Spleen (tissue), 11 donors: ENCODE data around the gene ATF1. TPM values are rescaled to one million over a fixed set of nuclear protein-coding genes. Genes with fewer than 3 reads are reported as not detected.

Source experiments
- DNase-seq: peaks from one replicate; pipeline ENCODE4 v3.0.0-alpha.2; 2020
- H3K27ac ChIP-seq, 8 donors: fragments of 200-600 bp; sonication (generic) in 7 of 8; 1 replicate in 4 of 8; 2 replicates in 4 of 8; pipeline versions ENCODE4 v1.5.0 to v1.8.0; 2016 to 2021; ENCODE audit warnings: inconsistent platforms in 4 of 8, mild to moderate bottlenecking in 4 of 8, moderate library complexity in 1 of 8
- H3K27me3 ChIP-seq, 7 donors: fragments of 200-600 bp; sonication (generic) in 6 of 7; replicated peaks in 1 of 7; 1 replicate in 4 of 7; 2 replicates in 3 of 7; pipeline versions ENCODE4 v1.5.0 to v1.8.0; 2016 to 2021; ENCODE audit warnings: inconsistent platforms in 3 of 7, mild to moderate bottlenecking in 1 of 7
- H3K36me3 ChIP-seq, 6 donors: fragments of 200-600 bp; sonication (generic) in 5 of 6; 1 replicate in 4 of 6; 2 replicates in 2 of 6; pipeline versions ENCODE4 v1.5.0 to v1.8.0; 2016 to 2021; ENCODE audit warnings: inconsistent platforms in 2 of 6
- H3K4me1 ChIP-seq, 6 donors: fragments of 200-600 bp; sonication (generic) in 5 of 6; 1 replicate in 3 of 6; 2 replicates in 3 of 6; pipeline versions ENCODE4 v1.5.0 to v1.8.0; 2016 to 2021; ENCODE audit warnings: inconsistent platforms in 3 of 6
- H3K4me3 ChIP-seq, 8 donors: fragments of 200-600 bp; sonication (generic) in 7 of 8; 1 replicate in 4 of 8; 2 replicates in 4 of 8; pipeline versions ENCODE4 v1.5.0 to v1.8.0; 2016 to 2021; ENCODE audit warnings: inconsistent platforms in 4 of 8, mild to moderate bottlenecking in 4 of 8, moderate library complexity in 2 of 8
- H3K9me3 ChIP-seq, 8 donors: fragments of 200-600 bp; sonication (generic) in 7 of 8; 1 replicate in 4 of 8; 2 replicates in 4 of 8; pipeline versions ENCODE4 v1.5.0 to v1.8.0; 2016 to 2021; ENCODE audit warnings: inconsistent platforms in 4 of 8
- CTCF ChIP-seq, 11 experiments: fragments of 200-600 bp in 7 of 11; fragments of 450-650 bp in 4 of 11; sonication (generic) in 4 of 11; IDR thresholded peaks in 8 of 11; conservative IDR thresholded peaks in 3 of 11; 1 replicate in 7 of 11; 2 replicates in 4 of 11; pipeline versions ENCODE4 v1.4.0 to v1.8.0; 2016 to 2021; ENCODE audit warnings: antibody characterized with exemption in 11 of 11, inconsistent platforms in 4 of 11, mild to moderate bottlenecking in 1 of 11
- POLR2A ChIP-seq, 3 donors: fragments of 450-650 bp; IDR thresholded peaks; one replicate each; pipeline ENCODE4 v1.5.1; 2017; ENCODE audit warnings: antibody characterized with exemption in 3 of 3, mild to moderate bottlenecking in 1 of 3
- POLR2AphosphoS5 ChIP-seq, 3 donors: sonication (generic); formaldehyde crosslinking; IDR thresholded peaks; one replicate each; pipeline ENCODE4 v1.5.1; 2017; ENCODE audit warnings: antibody characterized with exemption in 3 of 3
- whole genome bisulfite sequencing, 5 donors: extraction: QIAGEN DNeasy Blood & Tissue Kit in 3 of 5; methylation state at CpG; one replicate each; pipeline versions ENCODE4 v1.1.5 to v1.1.7; 2013 to 2018; 5-methylcytosine and 5-hydroxymethylcytosine counted together
- intact Hi-C: fragments of 100-400 bp; cut with DNase I; formaldehyde crosslinking; loops from one replicate; pipeline ENCODE4 v1.15.0; 2023; ENCODE audit warnings: low total_unique reads
- polyA plus RNA-seq, 3 donors: library from polyadenylated mRNA; stranded (reverse); fragments of 200-250 nt; gene quantifications; one replicate each; pipeline ENCODE4 v1.2.1, GENCODE V29; 2013
- total RNA-seq, 7 donors: library from RNA; depleted of rRNA in 3 of 7; stranded (reverse); fragments of >200 nt in 3 of 7; fragmentation: NEBNext Ultra II Directional in 4 of 7; extraction: Animal tissue kit (Norgen Biotek cat#: 25700) in 4 of 7; gene quantifications; one replicate each; pipeline versions ENCODE4 v1.1.0 to v1.2.1, GENCODE V29; 2016 to 2021
- donor health status: healthy with polysubstance abuse.
- donor health status: DM: no; HTN: no; CAD: no; lungs with moderate emphysema.
- donor health status: DM: no; HTN: no; CAD: no.
- donor health status: Bipolar disorder and iron deficiency.
- donor health status: healthy.
- donor health status: DM: no; HTN: no; CAD: no.
- donor health status: DM: yes; HTN: yes; CAD: no.

Gene ATF1
- total and polyA plus RNA-seq, 10 donors = 10.3 to 41.7 (median 18.8) TPM

DNA sequence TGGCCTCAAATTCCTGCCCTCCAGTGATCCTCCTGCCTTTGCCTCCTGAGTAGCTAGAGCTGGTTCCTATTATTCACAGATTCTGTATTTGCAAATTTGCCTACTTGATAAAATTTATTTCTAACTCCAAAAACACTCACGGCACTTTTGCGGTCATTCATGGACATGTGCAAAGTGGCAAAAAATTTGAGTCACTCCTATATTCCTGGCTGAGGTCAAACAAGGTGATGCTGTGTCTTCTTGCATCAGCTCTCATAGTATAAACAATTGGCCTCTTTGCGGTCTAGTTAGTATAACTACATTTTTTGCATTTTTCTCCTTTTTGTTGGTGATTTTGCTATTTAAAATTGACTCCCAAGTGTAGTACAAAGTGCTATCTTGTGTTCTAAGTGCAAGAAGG lies 24.7 kb downstream of the ATF1 start:
- DNase-seq = no peak
- no peak for TF ChIP-seq POLR2AphosphoS5 (IDR thresholded peaks at IDR 0.05)
- no peak for TF ChIP-seq CTCF (IDR thresholded peaks at IDR 0.05 in 8 of 11, conservative IDR thresholded peaks at IDR 0.05 in 3 of 11)
- TF ChIP-seq POLR2A (IDR thresholded peaks at IDR 0.05) = no peak
- peaks cover 0 to 59% (median 5%) of the 10 kb centered on the region in 6 donors for H3K36me3 ChIP-seq
- 96 to 98% (median 97%) methylated on average over 3 of the region's 3 CpGs for WGBS, 5 donors
- H3K27me3 ChIP-seq = no peaks in the 10 kb centered on the region
- peaks cover 0 to 12% (median 0%) of the 10 kb centered on the region in 6 donors for H3K4me1 ChIP-seq
- H3K4me3 ChIP-seq = no peak overlapping the region
- H3K9me3 ChIP-seq = peaks cover 0 to 11% (median 5%) of the 10 kb centered on the region in 8 donors
- intact Hi-C loops = no loop called here
- H3K27ac ChIP-seq = no peak overlapping the region

GRCh38 chr12:50790081-50790480 lies 26.2 kb downstream of the ATF1 start:
- H3K4me3 ChIP-seq = no peak overlapping the region
- H3K4me1 ChIP-seq = peaks cover 0 to 7% (median 0%) of the 10 kb centered on the region in 6 donors
- no peak for DNase-seq
- H3K36me3 ChIP-seq = peaks cover 0 to 46% (median 2%) of the 10 kb centered on the region in 6 donors
- WGBS, 5 donors = 92 to 97% (median 94%) methylated on average over 5 of the region's 5 CpGs
- peaks cover 0 to 11% (median 5%) of the 10 kb centered on the region in 8 donors for H3K9me3 ChIP-seq
- intact Hi-C loops = no loop called here
- H3K27me3 ChIP-seq = no peaks in the 10 kb centered on the region
- H3K27ac ChIP-seq = no peak overlapping the region
- TF ChIP-seq POLR2A (IDR thresholded peaks at IDR 0.05) = no peak

DNA sequence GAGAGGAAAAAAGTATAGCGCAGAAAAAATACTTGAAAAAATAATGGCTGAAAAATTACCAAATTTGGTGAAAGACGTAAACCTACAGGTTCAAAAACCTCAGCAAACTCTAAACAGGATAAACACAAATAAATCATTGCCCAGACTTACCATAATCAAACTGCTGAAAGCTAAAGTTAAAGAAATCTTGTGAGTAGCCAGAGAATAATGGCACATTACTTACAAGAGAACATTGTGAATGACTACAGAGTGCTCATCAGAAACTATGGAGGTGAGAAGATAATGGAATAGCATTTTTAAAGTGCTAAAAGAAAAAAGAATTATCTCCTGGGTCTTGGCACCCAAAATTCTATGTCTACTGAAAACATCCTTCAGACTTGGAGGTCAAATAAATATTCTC lies 36.0 kb downstream of the ATF1 start:
- no peak for TF ChIP-seq CTCF (IDR thresholded peaks at IDR 0.05 in 8 of 11, conservative IDR thresholded peaks at IDR 0.05 in 3 of 11)
- no peak for TF ChIP-seq POLR2AphosphoS5 (IDR thresholded peaks at IDR 0.05)
- TF ChIP-seq POLR2A (IDR thresholded peaks at IDR 0.05) = no peak
- WGBS, 5 donors = 94 to 100% (median 99%) methylated on average over 2 of the region's 2 CpGs
- intact Hi-C loops = no loop called here
- Histone ChIP-seq H3K27ac (no peak overlapping the region), H3K4me1 (no peaks in the 10 kb centered on the region), H3K9me3 (peaks cover 0 to 26% (median 18%) of the 10 kb centered on the region in 8 donors), H3K36me3 (peaks cover 2 to 90% (median 50%) of the 10 kb centered on the region in 6 donors), H3K4me3 (no peak overlapping the region), H3K27me3 (no peaks in the 10 kb centered on the region)
- DNase-seq = no peak

DNA sequence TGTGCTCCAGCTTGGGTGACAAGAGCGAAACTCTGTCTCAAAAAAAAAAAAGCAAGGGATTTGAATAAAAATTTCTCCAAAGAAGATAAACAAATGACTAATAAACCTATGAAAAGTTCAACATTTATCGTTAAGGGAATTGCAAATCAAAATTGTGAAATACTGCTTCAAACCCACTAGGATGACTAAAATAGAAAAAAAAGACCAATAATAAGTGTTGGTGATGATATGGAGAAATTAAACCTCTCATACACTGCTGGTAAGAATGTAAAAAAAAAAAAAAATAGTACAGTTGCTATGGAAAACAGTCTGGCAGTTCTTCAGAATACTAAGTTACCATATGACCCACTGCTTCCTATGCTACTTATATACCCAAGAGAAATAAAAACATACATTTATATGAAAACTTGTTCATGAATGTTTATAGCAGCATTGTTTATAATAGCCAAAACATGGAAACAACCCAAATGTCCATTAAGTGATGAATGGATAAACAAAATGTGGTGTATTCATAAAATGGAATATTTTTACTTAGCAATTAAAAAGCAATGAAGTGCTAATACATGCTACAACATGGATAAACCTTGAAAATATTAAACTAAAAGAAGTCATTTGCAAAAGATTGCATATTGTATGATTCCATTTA lies 39.5 kb downstream of the ATF1 start:
- TF ChIP-seq POLR2AphosphoS5 (IDR thresholded peaks at IDR 0.05) (no peak), CTCF (IDR thresholded peaks at IDR 0.05 in 8 of 11, conservative IDR thresholded peaks at IDR 0.05 in 3 of 11) (no peak), POLR2A (IDR thresholded peaks at IDR 0.05) (no peak)
- intact Hi-C loops = no loop called here
- Histone ChIP-seq H3K4me1 (no peaks in the 10 kb centered on the region), H3K36me3 (peaks cover 0 to 84% (median 22%) of the 10 kb centered on the region in 6 donors), H3K27me3 (no peaks in the 10 kb centered on the region), H3K9me3 (peaks cover 0 to 23% (median 18%) of the 10 kb centered on the region in 8 donors), H3K27ac (no peak overlapping the region), H3K4me3 (no peak overlapping the region)
- DNase-seq = no peak
- 94 to 98% (median 97%) methylated on average over 2 of the region's 2 CpGs for WGBS, 5 donors
